NCI-H510A (cell line): ENCODE data around the gene MICAL1.

Experiments used
- DNase-seq: peaks from one replicate; lab custom pipeline; 2025; lab: John Stamatoyannopoulos, UW

The MICAL1 gene

GRCh38 chr6:109454496-109455436 is 806 bp downstream of the MICAL1 start:
- DNase-seq = no peak

- DNase-seq = no peak
Measured at GRCh38 chr6:109453594-109454495, 1.7 kb downstream of the MICAL1 start.

GRCh38 chr6:109453156-109453555 is 2.4 kb downstream of the MICAL1 start:
- DNase-seq = no peak

- no peak for DNase-seq
Measured at GRCh38 chr6:109452181-109452580, 3.4 kb downstream of the MICAL1 start.

GRCh38 chr6:109451376-109451775 is 4.2 kb downstream of the MICAL1 start:
- DNase-seq = no peak

GRCh38 chr6:109450801-109451200 is 4.8 kb downstream of the MICAL1 start:
- no peak for DNase-seq

GRCh38 chr6:109449795-109450673 is 5.5 kb downstream of the MICAL1 start:
- DNase-seq = no peak

GRCh38 chr6:109449064-109449794 is 6.3 kb downstream of the MICAL1 start:
- no peak for DNase-seq

GRCh38 chr6:109448615-109449014 is 7.0 kb downstream of the MICAL1 start:
- DNase-seq = no peak

- no peak for DNase-seq
Measured at GRCh38 chr6:109447878-109448555, 7.6 kb downstream of the MICAL1 start.

GRCh38 chr6:109447087-109447486 is 8.5 kb downstream of the MICAL1 start:
- no peak for DNase-seq

GRCh38 chr6:109446541-109446940 is 9.0 kb downstream of the MICAL1 start:
- no peak for DNase-seq

GRCh38 chr6:109446072-109446471 is 9.5 kb downstream of the MICAL1 start:
- DNase-seq = no peak

- DNase-seq = no peak
Measured at GRCh38 chr6:109445382-109445781, 10.2 kb downstream of the MICAL1 start.

GRCh38 chr6:109443425-109443950 is 12.1 kb downstream of the MICAL1 start:
- DNase-seq = no peak

- no peak for DNase-seq
Measured at GRCh38 chr6:109442393-109442924, 13.1 kb downstream of the MICAL1 start.

GRCh38 chr6:109441069-109441816 is 14.3 kb downstream of the MICAL1 start:
- DNase-seq = no peak

GRCh38 chr6:109440331-109441068 is 15.1 kb downstream of the MICAL1 start, which contains the start of the genes PPIL6 and SMPD2:
Gene PPIL6, minus strand, starts transcription at chr6:109440628. Its CDS starts 38 bp downstream, at chr6:109440590.
Gene SMPD2, plus strand, starts transcription at chr6:109440724. Its CDS starts 398 bp downstream, at chr6:109441122.
- no peak for DNase-seq
